GM12891 (cell line): Measurements from ENCODE around the gene SMC6.

Source experiments
- POLR2A ChIP-seq: IDR thresholded peaks from 2 replicates; pipeline ENCODE4 v1.6.1; 2011; ENCODE audit warnings: low read depth, low read length, control low read depth
- POLR2AphosphoS5 ChIP-seq: IDR thresholded peaks from 2 replicates; pipeline ENCODE4 v1.6.1; 2011; ENCODE audit warnings: low read depth, low read length, control low read depth

DNA sequence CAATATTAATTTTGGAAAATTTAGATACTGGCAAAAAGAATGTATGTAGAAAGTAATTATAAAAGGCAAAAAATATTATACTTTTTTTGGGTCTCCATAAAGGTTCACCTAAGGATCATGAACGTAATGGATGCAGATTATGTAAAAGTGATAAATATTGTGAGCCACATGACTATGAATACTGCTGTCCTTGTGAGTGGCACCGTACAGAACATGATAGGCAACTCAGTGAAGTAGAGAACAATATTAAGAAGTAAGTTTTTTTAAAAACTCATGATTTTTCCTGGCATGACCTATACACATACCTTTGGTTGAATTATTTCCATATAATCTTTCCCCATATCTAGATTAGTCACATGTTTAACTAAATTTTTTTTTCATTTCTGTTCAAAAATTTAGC is 18.9 kb upstream of the SMC6 start:
- TF ChIP-seq POLR2AphosphoS5 (no peak), POLR2A (no peak)
